K562 (cell line): ENCODE results near the gene SQOR. TPM values are rescaled to one million over a fixed set of nuclear protein-coding genes. Genes with fewer than 3 reads are reported as not detected.
A peak's percentile ranks its signal among the peaks of the same experiment; 100 is the strongest.

Experiments used
- ARID2 ChIP-seq: fragments of 450-650 bp; IDR thresholded peaks from 2 replicates; pipeline ENCODE4 v1.6.1; 2017; ENCODE audit warnings: antibody characterized with exemption, mild to moderate bottlenecking
- BMI1 ChIP-seq: fragments of 150-350 bp; IDR thresholded peaks from 2 replicates; pipeline ENCODE4 v1.6.1; 2014; ENCODE audit warnings: low read length
- FOXA1 ChIP-seq: fragments of 450-650 bp; IDR thresholded peaks from 2 replicates; pipeline ENCODE4 v1.6.1; 2016; ENCODE audit warnings: mild to moderate bottlenecking, borderline replicate concordance
- FOXK1 ChIP-seq: sonication (generic); formaldehyde crosslinking; IDR thresholded peaks from 2 replicates; pipeline ENCODE4 v1.8.0; 2022; ENCODE audit warnings: missing genetic modification reagents, mild to moderate bottlenecking, borderline replicate concordance
- KAT8 ChIP-seq: fragments of 450-650 bp; IDR thresholded peaks from 2 replicates; pipeline ENCODE4 v1.6.1; 2016; ENCODE audit warnings: low read depth, mild to moderate bottlenecking
- MAFG ChIP-seq: fragments of 450-650 bp; conservative IDR thresholded peaks from 2 replicates; pipeline ENCODE4 v1.6.1; 2016; ENCODE audit warnings: missing genetic modification characterization, missing compliant biosample characterization
- MAZ ChIP-seq, 2 experiments: fragments of 450-650 bp in 1 of 2; sonication (generic) in 1 of 2; formaldehyde crosslinking; IDR thresholded peaks in 1 of 2; conservative IDR thresholded peaks in 1 of 2; 2 replicates each; pipeline versions ENCODE4 v1.4.0 to v1.5.0; 2020; ENCODE audit warnings: mild to moderate bottlenecking in 1 of 2, missing genetic modification reagents in 1 of 2
- NFIC ChIP-seq: fragments of 450-650 bp; IDR thresholded peaks from 2 replicates; pipeline ENCODE4 v1.6.1; 2017; ENCODE audit warnings: mild to moderate bottlenecking, inconsistent platforms
- POLR3A ChIP-seq: IDR thresholded peaks from 2 replicates; pipeline ENCODE4 v1.6.1; 2011; ENCODE audit warnings: borderline replicate concordance, mild to moderate bottlenecking, moderate library complexity; ENCODE audit not compliant: insufficient read length, insufficient read depth; ENCODE audit errors: extremely low read depth
- SAFB2 ChIP-seq: fragments of 200-400 bp; formaldehyde crosslinking; IDR thresholded peaks from 2 replicates; pipeline ENCODE4 v1.6.1; 2018; ENCODE audit warnings: borderline replicate concordance, low read length, low read depth, moderate library complexity; ENCODE audit not compliant: severe bottlenecking
- SIRT6 ChIP-seq: IDR thresholded peaks from one replicate; pipeline ENCODE4 v1.6.1; 2012; ENCODE audit warnings: low read depth, mild to moderate bottlenecking, control low read depth, inconsistent platforms, low read length, moderate library complexity
- TAF15 ChIP-seq: fragments of 200-400 bp; formaldehyde crosslinking; IDR thresholded peaks from 2 replicates; pipeline ENCODE4 v1.6.1; 2017; ENCODE audit warnings: mild to moderate bottlenecking, low read depth, low read length, moderate library complexity
- ZNF165 ChIP-seq: fragments of 250-450 bp; sonication (Bioruptor Pico); IDR thresholded peaks from 2 replicates; pipeline ENCODE4 v1.4.0; 2020; ENCODE audit warnings: borderline replicate concordance
- ZNF175 ChIP-seq: fragments of 200-800 bp; sonication (Bioruptor generic); IDR thresholded peaks from 2 replicates; pipeline ENCODE4 v1.6.1; 2016; ENCODE audit warnings: low read depth, mild to moderate bottlenecking, missing genetic modification characterization, missing compliant biosample characterization
- ZNF311 ChIP-seq: fragments of 250-450 bp; sonication (Bioruptor Pico); IDR thresholded peaks from 2 replicates; pipeline ENCODE4 v1.4.0; 2020; ENCODE audit warnings: mild to moderate bottlenecking, moderate library complexity
- ZNF316 ChIP-seq: fragments of 450-650 bp; IDR thresholded peaks from 2 replicates; pipeline ENCODE4 v1.6.1; 2016
- ZNF431 ChIP-seq: sonication (generic); formaldehyde crosslinking; IDR thresholded peaks from 2 replicates; pipeline ENCODE4 v1.8.0; 2022; ENCODE audit warnings: mild to moderate bottlenecking, missing genetic modification reagents
- ZNF717 ChIP-seq: fragments of 250-450 bp; sonication (Bioruptor Pico); IDR thresholded peaks from 2 replicates; pipeline ENCODE4 v1.5.0; 2021
- ZNF830 ChIP-seq: fragments of 250-450 bp; sonication (Bioruptor Pico); IDR thresholded peaks from 2 replicates; pipeline ENCODE4 v1.5.0; 2021; ENCODE audit warnings: mild to moderate bottlenecking
- polyA plus RNA-seq, 8 experiments: library from polyadenylated mRNA; depleted of rRNA in 4 of 8; stranded (reverse) in 5 of 8; unstranded in 3 of 8; fragments of >200 nt; fragmentation: Nextera tagmentation in 2 of 8; fragmentation: Illumina TruSeq in 1 of 8; extraction: Ambion mirVana in 2 of 8; extraction: Trizol in 1 of 8; gene quantifications; 2 replicates each; pipeline versions ENCODE4 v1.2.1 to v1.2.3, GENCODE V29; 2011 to 2014; ENCODE audit warnings: inconsistent platforms in 1 of 8, missing spikeins in 1 of 8
- total RNA-seq, 7 experiments: library from RNA; depleted of rRNA in 6 of 7; stranded (reverse); fragments of >200 nt in 6 of 7; fragmentation: Illumina TruSeq in 2 of 7; extraction: Trizol in 2 of 7; gene quantifications; 2 replicates each; pipeline versions ENCODE4 v1.2.1 to v1.2.3, GENCODE V29; 2011 to 2021; ENCODE audit warnings: low replicate concordance in 1 of 7
- TF ChIP-seq, protein P1 (sequence below): fragments of 450-650 bp; IDR thresholded peaks from 2 replicates; pipeline ENCODE4 v1.7.1; 2018; ENCODE audit warnings: mild to moderate bottlenecking, low read depth; ENCODE audit not compliant: partially characterized antibody
- TF ChIP-seq, protein P2 (sequence below): sonication (generic); formaldehyde crosslinking; IDR thresholded peaks from 2 replicates; pipeline ENCODE4 v1.8.1; 2023; ENCODE audit warnings: mild to moderate bottlenecking, missing genetic modification reagents
- TF ChIP-seq, protein P3 (sequence below): fragments of 250-450 bp; sonication (Bioruptor Pico); IDR thresholded peaks from 2 replicates; pipeline ENCODE4 v1.8.0; 2021; ENCODE audit warnings: mild to moderate bottlenecking, moderate library complexity

The SQOR gene
- total and polyA plus RNA-seq, 9 of the 15 experiments (the other 6 are each of a cell fraction or from before 2014, with no cell fraction given): 0.32 to 1.6 (median 1.1) TPM

DNA sequence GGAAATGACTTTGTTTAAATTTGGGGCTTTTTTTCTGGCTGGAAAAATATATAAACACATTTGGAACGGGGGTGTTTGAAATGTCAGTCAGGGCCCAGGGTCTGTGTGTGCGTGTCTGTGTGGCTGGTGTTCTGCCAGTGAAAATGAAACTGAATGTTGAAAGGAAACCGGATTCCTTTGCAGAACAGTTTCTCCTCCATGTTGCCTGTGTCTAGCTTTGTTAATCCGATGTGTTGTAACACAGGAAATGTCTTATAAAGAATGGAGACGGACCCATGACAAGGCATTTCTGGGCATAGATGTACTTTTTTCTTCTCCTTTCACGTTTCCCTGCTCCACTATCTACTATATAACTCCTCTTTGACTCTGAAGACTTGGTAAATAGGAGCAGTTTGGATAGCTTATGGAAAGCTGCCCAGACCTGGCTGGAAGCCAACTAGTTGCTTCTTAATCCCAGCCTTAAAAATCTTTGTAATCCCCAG, 2.8 kb downstream of the SQOR start (continued):
- TF ChIP-seq ZNF717 (CRISPR knock-in tag) (no peak), SAFB2 (no peak), FOXK1 (CRISPR knock-in tag) (no peak), BMI1 (no peak), ZNF316 (peak; percentile 49; the same call in 1 of the 2 replicates), SIRT6 (no peak), POLR3A (no peak), MAZ (CRISPR knock-in tag; conservative IDR thresholded peaks at IDR 0.05 in 1 of 2, IDR thresholded peaks at IDR 0.05 in 1 of 2) (no peak), KAT8 (no peak), ARID2 (no peak), FOXA1 (no peak), ZNF311 (CRISPR knock-in tag) (no peak), MAFG (tag) (peak; percentile 87), ZNF431 (no peak), ZNF175 (CRISPR knock-in tag) (peak; percentile 75; the same call in 1 of the 2 replicates), ZNF165 (CRISPR knock-in tag) (no peak), TAF15 (no peak), NFIC (peak; percentile 84), ZNF830 (CRISPR knock-in tag) (no peak)
- TF ChIP-seq, protein P1, sequence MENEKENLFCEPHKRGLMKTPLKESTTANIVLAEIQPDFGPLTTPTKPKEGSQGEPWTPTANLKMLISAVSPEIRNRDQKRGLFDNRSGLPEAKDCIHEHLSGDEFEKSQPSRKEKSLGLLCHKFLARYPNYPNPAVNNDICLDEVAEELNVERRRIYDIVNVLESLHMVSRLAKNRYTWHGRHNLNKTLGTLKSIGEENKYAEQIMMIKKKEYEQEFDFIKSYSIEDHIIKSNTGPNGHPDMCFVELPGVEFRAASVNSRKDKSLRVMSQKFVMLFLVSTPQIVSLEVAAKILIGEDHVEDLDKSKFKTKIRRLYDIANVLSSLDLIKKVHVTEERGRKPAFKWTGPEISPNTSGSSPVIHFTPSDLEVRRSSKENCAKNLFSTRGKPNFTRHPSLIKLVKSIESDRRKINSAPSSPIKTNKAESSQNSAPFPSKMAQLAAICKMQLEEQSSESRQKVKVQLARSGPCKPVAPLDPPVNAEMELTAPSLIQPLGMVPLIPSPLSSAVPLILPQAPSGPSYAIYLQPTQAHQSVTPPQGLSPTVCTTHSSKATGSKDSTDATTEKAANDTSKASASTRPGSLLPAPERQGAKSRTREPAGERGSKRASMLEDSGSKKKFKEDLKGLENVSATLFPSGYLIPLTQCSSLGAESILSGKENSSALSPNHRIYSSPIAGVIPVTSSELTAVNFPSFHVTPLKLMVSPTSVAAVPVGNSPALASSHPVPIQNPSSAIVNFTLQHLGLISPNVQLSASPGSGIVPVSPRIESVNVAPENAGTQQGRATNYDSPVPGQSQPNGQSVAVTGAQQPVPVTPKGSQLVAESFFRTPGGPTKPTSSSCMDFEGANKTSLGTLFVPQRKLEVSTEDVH: no peak
- TF ChIP-seq, protein P2, sequence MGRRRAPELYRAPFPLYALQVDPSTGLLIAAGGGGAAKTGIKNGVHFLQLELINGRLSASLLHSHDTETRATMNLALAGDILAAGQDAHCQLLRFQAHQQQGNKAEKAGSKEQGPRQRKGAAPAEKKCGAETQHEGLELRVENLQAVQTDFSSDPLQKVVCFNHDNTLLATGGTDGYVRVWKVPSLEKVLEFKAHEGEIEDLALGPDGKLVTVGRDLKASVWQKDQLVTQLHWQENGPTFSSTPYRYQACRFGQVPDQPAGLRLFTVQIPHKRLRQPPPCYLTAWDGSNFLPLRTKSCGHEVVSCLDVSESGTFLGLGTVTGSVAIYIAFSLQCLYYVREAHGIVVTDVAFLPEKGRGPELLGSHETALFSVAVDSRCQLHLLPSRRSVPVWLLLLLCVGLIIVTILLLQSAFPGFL (CRISPR knock-in tag): no peak
- TF ChIP-seq, protein P3, sequence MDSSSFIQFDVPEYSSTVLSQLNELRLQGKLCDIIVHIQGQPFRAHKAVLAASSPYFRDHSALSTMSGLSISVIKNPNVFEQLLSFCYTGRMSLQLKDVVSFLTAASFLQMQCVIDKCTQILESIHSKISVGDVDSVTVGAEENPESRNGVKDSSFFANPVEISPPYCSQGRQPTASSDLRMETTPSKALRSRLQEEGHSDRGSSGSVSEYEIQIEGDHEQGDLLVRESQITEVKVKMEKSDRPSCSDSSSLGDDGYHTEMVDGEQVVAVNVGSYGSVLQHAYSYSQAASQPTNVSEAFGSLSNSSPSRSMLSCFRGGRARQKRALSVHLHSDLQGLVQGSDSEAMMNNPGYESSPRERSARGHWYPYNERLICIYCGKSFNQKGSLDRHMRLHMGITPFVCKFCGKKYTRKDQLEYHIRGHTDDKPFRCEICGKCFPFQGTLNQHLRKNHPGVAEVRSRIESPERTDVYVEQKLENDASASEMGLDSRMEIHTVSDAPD (CRISPR knock-in tag): no peak
